Measurements from ENCODE around the gene ATP5F1B. TPM values are rescaled to one million over a fixed set of nuclear protein-coding genes. Genes with fewer than 3 reads are reported as not detected.

Gene ATP5F1B
- total and polyA plus RNA-seq, 9 of the 15 experiments (the other 6 are each of a cell fraction or from before 2014, with no cell fraction given): 908 to 3,125 (median 1,482) TPM

DNA sequence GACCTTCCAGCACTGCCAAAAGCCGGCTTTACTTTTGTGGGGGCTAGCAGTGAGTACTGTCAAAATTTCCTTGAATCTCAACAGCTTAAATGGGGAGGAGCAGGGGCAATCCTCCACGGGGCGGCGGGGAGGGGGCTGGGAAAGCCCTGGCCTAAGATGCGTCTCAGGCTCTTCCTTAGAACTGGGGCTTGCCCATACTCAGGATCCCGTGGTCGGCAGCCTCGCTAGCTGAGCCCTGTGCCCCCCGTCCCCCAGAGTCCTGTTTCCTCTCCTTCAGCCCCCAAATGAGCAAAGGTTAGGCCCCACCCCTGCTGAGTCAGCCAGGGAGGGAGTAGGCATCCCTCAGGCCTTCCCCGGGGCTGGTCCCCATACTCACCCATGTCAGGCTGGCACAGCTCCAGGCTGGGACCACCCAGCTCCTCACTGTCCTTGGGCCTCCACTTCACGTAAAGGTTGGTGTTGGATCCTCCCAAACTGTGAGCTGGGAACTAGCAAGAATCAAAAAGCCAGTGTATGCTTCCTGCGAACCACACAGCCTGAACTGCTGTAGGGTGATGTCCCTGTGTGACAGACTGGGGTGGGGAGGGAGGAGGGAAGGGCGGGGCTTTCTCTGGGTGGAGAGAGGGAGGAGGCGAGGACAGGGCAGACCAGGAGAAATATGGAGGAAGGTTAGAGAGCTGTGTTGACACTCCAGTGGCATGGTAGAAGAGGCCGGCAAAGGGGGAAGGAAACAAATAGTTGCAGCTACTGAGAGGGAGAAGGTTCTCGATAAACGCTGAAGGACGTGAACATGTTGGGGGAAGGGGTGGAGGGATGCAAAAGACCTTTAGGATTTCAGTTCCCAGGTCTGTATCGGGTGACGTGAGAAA lies 9.7 kb downstream of the ATP5F1B start (continued):
- TF ChIP-seq FOXA3 (CRISPR knock-in tag; conservative IDR thresholded peaks at IDR 0.05 in 1 of 2, IDR thresholded peaks at IDR 0.05 in 1 of 2) (peak; percentile 43 to 53; a peak in 3 of 4 replicates), MAFK (IDR thresholded peaks at IDR 0.05; ENCODE audit: low read length) (peak; percentile 63; the same call in 1 of the 2 replicates), PML (IDR thresholded peaks at IDR 0.05; ENCODE audit: low read length) (no peak), CGGBP1 (CRISPR knock-in tag; IDR thresholded peaks at IDR 0.05) (no peak), COPS2 (conservative IDR thresholded peaks at IDR 0.05) (no peak), MED1 (CRISPR knock-in tag; IDR thresholded peaks at IDR 0.05; ENCODE audit: borderline replicate concordance) (no peak), SAFB (IDR thresholded peaks at IDR 0.05; ENCODE audit: borderline replicate concordance, low read depth, low read length) (no peak), ZNF224 (CRISPR knock-in tag; IDR thresholded peaks at IDR 0.05) (no peak), CBX2 (IDR thresholded peaks at IDR 0.05; ENCODE audit: insufficient read depth, low read length, poor library complexity, severe bottlenecking) (no peak), ZFP36 (IDR thresholded peaks at IDR 0.05; ENCODE audit: low read depth, low read length, partially characterized antibody) (no peak), NEUROD1 (IDR thresholded peaks at IDR 0.05; ENCODE audit: borderline replicate concordance, low read depth, low read length, partially characterized antibody) (peak; percentile 39), SMAD2 (IDR thresholded peaks at IDR 0.05; ENCODE audit: low read depth, low read length) (no peak), ELF4 (CRISPR knock-in tag; IDR thresholded peaks at IDR 0.05) (peak; percentile 70; the same call in 1 of the 2 replicates), ZNF134 (CRISPR knock-in tag; conservative IDR thresholded peaks at IDR 0.05) (no peak), KAT7 (CRISPR knock-in tag; IDR thresholded peaks at IDR 0.05; ENCODE audit: borderline replicate concordance) (no peak)
- TF ChIP-seq, protein P1, sequence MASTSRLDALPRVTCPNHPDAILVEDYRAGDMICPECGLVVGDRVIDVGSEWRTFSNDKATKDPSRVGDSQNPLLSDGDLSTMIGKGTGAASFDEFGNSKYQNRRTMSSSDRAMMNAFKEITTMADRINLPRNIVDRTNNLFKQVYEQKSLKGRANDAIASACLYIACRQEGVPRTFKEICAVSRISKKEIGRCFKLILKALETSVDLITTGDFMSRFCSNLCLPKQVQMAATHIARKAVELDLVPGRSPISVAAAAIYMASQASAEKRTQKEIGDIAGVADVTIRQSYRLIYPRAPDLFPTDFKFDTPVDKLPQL (IDR thresholded peaks at IDR 0.05; ENCODE audit: extremely low read depth, insufficient read length): no peak
- TF ChIP-seq, protein P2, sequence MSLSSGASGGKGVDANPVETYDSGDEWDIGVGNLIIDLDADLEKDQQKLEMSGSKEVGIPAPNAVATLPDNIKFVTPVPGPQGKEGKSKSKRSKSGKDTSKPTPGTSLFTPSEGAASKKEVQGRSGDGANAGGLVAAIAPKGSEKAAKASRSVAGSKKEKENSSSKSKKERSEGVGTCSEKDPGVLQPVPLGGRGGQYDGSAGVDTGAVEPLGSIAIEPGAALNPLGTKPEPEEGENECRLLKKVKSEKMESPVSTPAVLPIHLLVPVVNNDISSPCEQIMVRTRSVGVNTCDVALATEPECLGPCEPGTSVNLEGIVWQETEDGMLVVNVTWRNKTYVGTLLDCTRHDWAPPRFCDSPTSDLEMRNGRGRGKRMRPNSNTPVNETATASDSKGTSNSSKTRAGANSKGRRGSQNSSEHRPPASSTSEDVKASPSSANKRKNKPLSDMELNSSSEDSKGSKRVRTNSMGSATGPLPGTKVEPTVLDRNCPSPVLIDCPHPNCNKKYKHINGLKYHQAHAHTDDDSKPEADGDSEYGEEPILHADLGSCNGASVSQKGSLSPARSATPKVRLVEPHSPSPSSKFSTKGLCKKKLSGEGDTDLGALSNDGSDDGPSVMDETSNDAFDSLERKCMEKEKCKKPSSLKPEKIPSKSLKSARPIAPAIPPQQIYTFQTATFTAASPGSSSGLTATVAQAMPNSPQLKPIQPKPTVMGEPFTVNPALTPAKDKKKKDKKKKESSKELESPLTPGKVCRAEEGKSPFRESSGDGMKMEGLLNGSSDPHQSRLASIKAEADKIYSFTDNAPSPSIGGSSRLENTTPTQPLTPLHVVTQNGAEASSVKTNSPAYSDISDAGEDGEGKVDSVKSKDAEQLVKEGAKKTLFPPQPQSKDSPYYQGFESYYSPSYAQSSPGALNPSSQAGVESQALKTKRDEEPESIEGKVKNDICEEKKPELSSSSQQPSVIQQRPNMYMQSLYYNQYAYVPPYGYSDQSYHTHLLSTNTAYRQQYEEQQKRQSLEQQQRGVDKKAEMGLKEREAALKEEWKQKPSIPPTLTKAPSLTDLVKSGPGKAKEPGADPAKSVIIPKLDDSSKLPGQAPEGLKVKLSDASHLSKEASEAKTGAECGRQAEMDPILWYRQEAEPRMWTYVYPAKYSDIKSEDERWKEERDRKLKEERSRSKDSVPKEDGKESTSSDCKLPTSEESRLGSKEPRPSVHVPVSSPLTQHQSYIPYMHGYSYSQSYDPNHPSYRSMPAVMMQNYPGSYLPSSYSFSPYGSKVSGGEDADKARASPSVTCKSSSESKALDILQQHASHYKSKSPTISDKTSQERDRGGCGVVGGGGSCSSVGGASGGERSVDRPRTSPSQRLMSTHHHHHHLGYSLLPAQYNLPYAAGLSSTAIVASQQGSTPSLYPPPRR (CRISPR knock-in tag; IDR thresholded peaks at IDR 0.05; ENCODE audit: borderline replicate concordance): no peak
- TF ChIP-seq, protein P3, sequence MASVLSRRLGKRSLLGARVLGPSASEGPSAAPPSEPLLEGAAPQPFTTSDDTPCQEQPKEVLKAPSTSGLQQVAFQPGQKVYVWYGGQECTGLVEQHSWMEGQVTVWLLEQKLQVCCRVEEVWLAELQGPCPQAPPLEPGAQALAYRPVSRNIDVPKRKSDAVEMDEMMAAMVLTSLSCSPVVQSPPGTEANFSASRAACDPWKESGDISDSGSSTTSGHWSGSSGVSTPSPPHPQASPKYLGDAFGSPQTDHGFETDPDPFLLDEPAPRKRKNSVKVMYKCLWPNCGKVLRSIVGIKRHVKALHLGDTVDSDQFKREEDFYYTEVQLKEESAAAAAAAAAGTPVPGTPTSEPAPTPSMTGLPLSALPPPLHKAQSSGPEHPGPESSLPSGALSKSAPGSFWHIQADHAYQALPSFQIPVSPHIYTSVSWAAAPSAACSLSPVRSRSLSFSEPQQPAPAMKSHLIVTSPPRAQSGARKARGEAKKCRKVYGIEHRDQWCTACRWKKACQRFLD (CRISPR knock-in tag; IDR thresholded peaks at IDR 0.05): peak; percentile 41; the same call in 1 of the 2 replicates
- TF ChIP-seq, protein P4, sequence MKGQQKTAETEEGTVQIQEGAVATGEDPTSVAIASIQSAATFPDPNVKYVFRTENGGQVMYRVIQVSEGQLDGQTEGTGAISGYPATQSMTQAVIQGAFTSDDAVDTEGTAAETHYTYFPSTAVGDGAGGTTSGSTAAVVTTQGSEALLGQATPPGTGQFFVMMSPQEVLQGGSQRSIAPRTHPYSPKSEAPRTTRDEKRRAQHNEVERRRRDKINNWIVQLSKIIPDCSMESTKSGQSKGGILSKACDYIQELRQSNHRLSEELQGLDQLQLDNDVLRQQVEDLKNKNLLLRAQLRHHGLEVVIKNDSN (CRISPR knock-in tag; IDR thresholded peaks at IDR 0.05): no peak
